PFSK-1 (cell line): ENCODE measurements around the gene IFNG-AS1.

Source experiments
- POLR2AphosphoS5 ChIP-seq: IDR thresholded peaks from 2 replicates; pipeline ENCODE4 v1.6.1; 2012; ENCODE audit warnings: low read depth, mild to moderate bottlenecking, control low read depth, low read length, moderate library complexity
- TAF1 ChIP-seq: IDR thresholded peaks from 2 replicates; pipeline ENCODE4 v1.6.1; 2012; ENCODE audit warnings: low read length, control low read depth, borderline replicate concordance; ENCODE audit not compliant: insufficient read depth

GRCh38 chr12:68013181-68013580, 23.9 kb downstream of the IFNG-AS1 start:
- TF ChIP-seq TAF1 (no peak), POLR2AphosphoS5 (no peak)
